Measurements from ENCODE around the gene HAUS6.

- no peak for TF ChIP-seq CBX2 (IDR thresholded peaks at IDR 0.05; ENCODE audit: low read depth, low read length)
- TF ChIP-seq CBX2 (CRISPR knock-in tag; IDR thresholded peaks at IDR 0.05; ENCODE audit: low read depth) = no peak
- no peak for TF ChIP-seq PHF8 (CRISPR knock-in tag; IDR thresholded peaks at IDR 0.05)
- no peak for TF ChIP-seq ZBTB1 (CRISPR knock-in tag; IDR thresholded peaks at IDR 0.05; ENCODE audit: borderline replicate concordance)
- TF ChIP-seq ZNF780A (CRISPR knock-in tag; IDR thresholded peaks at IDR 0.05) = no peak
- TF ChIP-seq CBFB (CRISPR knock-in tag; IDR thresholded peaks at IDR 0.05) = no peak
Measured at GRCh38 chr9:19033015-19033414, 69.7 kb downstream of the HAUS6 start, which contains the start of gene SAXO1.

All from HepG2 (cell line).